Measurements from ENCODE around the gene INPP1. TPM values are rescaled to one million over a fixed set of nuclear protein-coding genes. Genes with fewer than 3 reads are reported as not detected.

INPP1 gene
- total and polyA plus RNA-seq, 2 of the 8 experiments (the other 6 are each of a cell fraction or from before 2014, with no cell fraction given): 0.88 to 3.0 TPM

- TF ChIP-seq CHD1 (IDR thresholded peaks at IDR 0.05; ENCODE audit: low read depth, low read length) (no peak), PHF8 (conservative IDR thresholded peaks at IDR 0.05; ENCODE audit: low read depth, low read length) (no peak), TEAD4 (IDR thresholded peaks at IDR 0.05; ENCODE audit: low read depth, low read length) (no peak), TAF7 (optimal IDR thresholded peaks at IDR 0.05; ENCODE audit: borderline replicate concordance, low read depth, low read length) (no peak), TBP (IDR thresholded peaks at IDR 0.05; ENCODE audit: low read depth, low read length) (peak; percentile 29; the same call in 1 of the 2 replicates), YY1 (IDR thresholded peaks at IDR 0.05; ENCODE audit: low read depth, low read length) (no peak), SAP30 (IDR thresholded peaks at IDR 0.05; ENCODE audit: insufficient read depth, insufficient replicate concordance, low read length) (no peak), SIN3A (conservative IDR thresholded peaks at IDR 0.05 in 1 of 2, IDR thresholded peaks at IDR 0.05 in 1 of 2; ENCODE audit: low read depth in 1 of 2, low read length in 2 of 2) (0 out of 4 replicates have a peak, but pooled peaks of 1 of the 2 experiments have one; percentile 39), SUZ12 (IDR thresholded peaks at IDR 0.05; ENCODE audit: low read length) (peak; percentile 44; the same call in 1 of the 2 replicates), POLR2A (IDR thresholded peaks at IDR 0.05; ENCODE audit: control extremely low read depth in 1 of 2, low read depth in 2 of 2, low read length in 2 of 2) (peak in 1 of 2 experiments; percentile 13; a peak in 1 of 3 replicates), HDAC6 (IDR thresholded peaks at IDR 0.05; ENCODE audit: low read depth, low read length) (no peak), BCL11A (IDR thresholded peaks at IDR 0.05; ENCODE audit: low read depth in 2 of 2, low read length in 2 of 2) (no peak), KDM5A (IDR thresholded peaks at IDR 0.05; ENCODE audit: low read length) (no peak), CTBP2 (IDR thresholded peaks at IDR 0.05; ENCODE audit: borderline replicate concordance, insufficient read depth, insufficient read length, low read length) (no peak), ZNF274 (IDR thresholded peaks at IDR 0.05; ENCODE audit: borderline replicate concordance, extremely low read depth, low read length) (no peak), TCF12 (IDR thresholded peaks at IDR 0.05; ENCODE audit: low read depth, low read length) (0 out of 2 replicates have a peak, but pooled peaks have one; percentile 62), SIX5 (IDR thresholded peaks at IDR 0.05; ENCODE audit: low read depth, low read length) (no peak), KDM4A (IDR thresholded peaks at IDR 0.05; ENCODE audit: low read depth, low read length, severe bottlenecking) (peak; percentile 22), BRCA1 (IDR thresholded peaks at IDR 0.05; ENCODE audit: low read depth, low read length) (no peak), TAF1 (IDR thresholded peaks at IDR 0.05; ENCODE audit: low read depth, low read length) (0 out of 2 replicates have a peak, but pooled peaks have one; percentile 34)
- TF ChIP-seq, protein P1, sequence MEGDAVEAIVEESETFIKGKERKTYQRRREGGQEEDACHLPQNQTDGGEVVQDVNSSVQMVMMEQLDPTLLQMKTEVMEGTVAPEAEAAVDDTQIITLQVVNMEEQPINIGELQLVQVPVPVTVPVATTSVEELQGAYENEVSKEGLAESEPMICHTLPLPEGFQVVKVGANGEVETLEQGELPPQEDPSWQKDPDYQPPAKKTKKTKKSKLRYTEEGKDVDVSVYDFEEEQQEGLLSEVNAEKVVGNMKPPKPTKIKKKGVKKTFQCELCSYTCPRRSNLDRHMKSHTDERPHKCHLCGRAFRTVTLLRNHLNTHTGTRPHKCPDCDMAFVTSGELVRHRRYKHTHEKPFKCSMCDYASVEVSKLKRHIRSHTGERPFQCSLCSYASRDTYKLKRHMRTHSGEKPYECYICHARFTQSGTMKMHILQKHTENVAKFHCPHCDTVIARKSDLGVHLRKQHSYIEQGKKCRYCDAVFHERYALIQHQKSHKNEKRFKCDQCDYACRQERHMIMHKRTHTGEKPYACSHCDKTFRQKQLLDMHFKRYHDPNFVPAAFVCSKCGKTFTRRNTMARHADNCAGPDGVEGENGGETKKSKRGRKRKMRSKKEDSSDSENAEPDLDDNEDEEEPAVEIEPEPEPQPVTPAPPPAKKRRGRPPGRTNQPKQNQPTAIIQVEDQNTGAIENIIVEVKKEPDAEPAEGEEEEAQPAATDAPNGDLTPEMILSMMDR (IDR thresholded peaks at IDR 0.05; ENCODE audit: control extremely low read depth in 1 of 3, insufficient read depth in 1 of 3, low read depth in 1 of 3, low read length in 3 of 3): peak in 1 of 3 experiments; percentile 2; a peak in 1 of 4 replicates
Observed at GRCh38 chr2:190407662-190408537, 64.5 kb downstream of the INPP1 start, which contains the start of gene MFSD6 (continued).

Data from H1 (cell line).